ENCODE data around the gene ADARB1.
"Not testable (repeated sequence)": the region's sequence is repeated elsewhere in the genome, so short reads cannot be mapped to it uniquely, and the experiment has no call there.

ADARB1 gene

GRCh38 chr21:45131537-45131999, 57.2 kb downstream of the ADARB1 start:
- no peak overlapping the region for H3K9ac ChIP-seq (ENCODE audit: low read depth, low read length)
- peaks cover 23% of the 10 kb centered on the region for H4K20me1 ChIP-seq (ENCODE audit: insufficient read depth, low read length)
- TF ChIP-seq EZH2 (IDR thresholded peaks at IDR 0.05; ENCODE audit: borderline replicate concordance, low read depth, low read length, severe bottlenecking) (no peak), CTCF (IDR thresholded peaks at IDR 0.05; ENCODE audit: borderline replicate concordance, extremely low read depth, low read length, poor library complexity, severe bottlenecking) (no peak)
- H3K79me2 ChIP-seq (ENCODE audit: insufficient read depth, low read length) = peaks cover 4% of the 10 kb centered on the region
- H3K27ac ChIP-seq (ENCODE audit: low read length) = no peak overlapping the region
- H3K4me1 ChIP-seq (ENCODE audit: insufficient read depth, low read length) = no peaks in the 10 kb centered on the region
- no peak overlapping the region for H3K4me3 ChIP-seq (ENCODE audit: low read depth in 1 of 2, low read length in 2 of 2)
- H3K9me3 ChIP-seq (ENCODE audit: insufficient read depth, low read length, severe bottlenecking) = no peaks in the 10 kb centered on the region
- no peaks in the 10 kb centered on the region; the same call in 1 of the 2 replicates for H3K36me3 ChIP-seq (ENCODE audit: insufficient read depth, low read length)
- H3K27me3 ChIP-seq (ENCODE audit: insufficient read depth, low read length, poor library complexity) = no peaks in the 10 kb centered on the region
- DNase-seq (no peak), ATAC-seq (ENCODE audit: insufficient read depth, low read depth) (no peak)
- H2AFZ ChIP-seq (ENCODE audit: low read depth, low read length) = no peak overlapping the region
- no peak overlapping the region for H3K4me2 ChIP-seq (ENCODE audit: insufficient read depth, low read length)

- Histone ChIP-seq H3K9me3 (ENCODE audit: insufficient read depth, low read length, severe bottlenecking) (no peaks in the 10 kb centered on the region), H3K9ac (ENCODE audit: low read depth, low read length) (no peak overlapping the region), H3K27ac (ENCODE audit: low read length) (no peak overlapping the region), H3K4me2 (ENCODE audit: insufficient read depth, low read length) (no peak overlapping the region), H3K27me3 (ENCODE audit: insufficient read depth, low read length, poor library complexity) (no peaks in the 10 kb centered on the region), H2AFZ (ENCODE audit: low read depth, low read length) (no peak overlapping the region), H3K79me2 (ENCODE audit: insufficient read depth, low read length) (no peaks in the 10 kb centered on the region; the same call in 1 of the 2 replicates), H3K4me3 (ENCODE audit: low read depth in 1 of 2, low read length in 2 of 2) (no peak overlapping the region), H4K20me1 (ENCODE audit: insufficient read depth, low read length) (peaks cover 25% of the 10 kb centered on the region), H3K4me1 (ENCODE audit: insufficient read depth, low read length) (no peaks in the 10 kb centered on the region), H3K36me3 (ENCODE audit: insufficient read depth, low read length) (no peaks in the 10 kb centered on the region; the same call in 1 of the 2 replicates)
- DNase-seq (no peak), ATAC-seq (ENCODE audit: insufficient read depth, low read depth) (no peak)
- TF ChIP-seq EZH2 (IDR thresholded peaks at IDR 0.05; ENCODE audit: borderline replicate concordance, low read depth, low read length, severe bottlenecking) = no peak
- no peak for TF ChIP-seq CTCF (IDR thresholded peaks at IDR 0.05; ENCODE audit: borderline replicate concordance, extremely low read depth, low read length, poor library complexity, severe bottlenecking)
Measured at GRCh38 chr21:45132841-45133573, 58.6 kb downstream of the ADARB1 start.

- not testable (repeated sequence) for H3K4me2 ChIP-seq (ENCODE audit: insufficient read depth, low read length); ATAC-seq (ENCODE audit: insufficient read depth, low read depth)
Measured at GRCh38 chr21:45133574-45134278, 59.3 kb downstream of the ADARB1 start.

More at GRCh38 chr21:45133574-45134278, 59.3 kb downstream of the ADARB1 start:
- H4K20me1 ChIP-seq (ENCODE audit: insufficient read depth, low read length) = peaks cover 25% of the 10 kb centered on the region
- not testable (repeated sequence) for H3K9ac ChIP-seq (ENCODE audit: low read depth, low read length); H2AFZ ChIP-seq (ENCODE audit: low read depth, low read length); H3K36me3 ChIP-seq (ENCODE audit: insufficient read depth, low read length); H3K9me3 ChIP-seq (ENCODE audit: insufficient read depth, low read length, severe bottlenecking); H3K27me3 ChIP-seq (ENCODE audit: insufficient read depth, low read length, poor library complexity); H3K79me2 ChIP-seq (ENCODE audit: insufficient read depth, low read length); DNase-seq; H3K4me3 ChIP-seq (ENCODE audit: low read depth in 1 of 2, low read length in 2 of 2); H3K27ac ChIP-seq (ENCODE audit: low read length); H3K4me1 ChIP-seq (ENCODE audit: insufficient read depth, low read length)
